Measurements from ENCODE around the gene HDGFL2.

DNA sequence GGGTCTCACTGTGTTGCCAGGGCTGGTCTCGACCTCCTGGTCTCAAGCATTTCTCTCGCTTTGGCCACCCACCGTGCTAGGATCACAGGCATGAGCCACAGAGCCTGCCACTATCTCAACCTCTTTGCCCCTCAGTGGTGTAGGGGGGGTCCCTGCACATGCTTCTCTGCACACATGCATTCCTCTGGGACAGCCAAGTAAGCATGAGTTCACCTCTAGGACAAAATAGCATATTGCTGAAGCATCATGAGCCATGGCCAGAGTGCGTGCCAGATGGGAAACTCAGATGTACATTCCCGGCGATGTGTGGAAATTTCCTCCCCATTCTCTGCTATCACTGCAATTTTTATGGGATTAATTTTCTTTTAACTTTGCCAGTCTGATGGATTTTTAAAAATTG, 46.6 kb upstream of the HDGFL2 start:
- TF ChIP-seq POLR2AphosphoS5 (IDR thresholded peaks at IDR 0.05) (no peak), POLR2A (IDR thresholded peaks at IDR 0.05) (no peak)
- TF ChIP-seq, protein P1, sequence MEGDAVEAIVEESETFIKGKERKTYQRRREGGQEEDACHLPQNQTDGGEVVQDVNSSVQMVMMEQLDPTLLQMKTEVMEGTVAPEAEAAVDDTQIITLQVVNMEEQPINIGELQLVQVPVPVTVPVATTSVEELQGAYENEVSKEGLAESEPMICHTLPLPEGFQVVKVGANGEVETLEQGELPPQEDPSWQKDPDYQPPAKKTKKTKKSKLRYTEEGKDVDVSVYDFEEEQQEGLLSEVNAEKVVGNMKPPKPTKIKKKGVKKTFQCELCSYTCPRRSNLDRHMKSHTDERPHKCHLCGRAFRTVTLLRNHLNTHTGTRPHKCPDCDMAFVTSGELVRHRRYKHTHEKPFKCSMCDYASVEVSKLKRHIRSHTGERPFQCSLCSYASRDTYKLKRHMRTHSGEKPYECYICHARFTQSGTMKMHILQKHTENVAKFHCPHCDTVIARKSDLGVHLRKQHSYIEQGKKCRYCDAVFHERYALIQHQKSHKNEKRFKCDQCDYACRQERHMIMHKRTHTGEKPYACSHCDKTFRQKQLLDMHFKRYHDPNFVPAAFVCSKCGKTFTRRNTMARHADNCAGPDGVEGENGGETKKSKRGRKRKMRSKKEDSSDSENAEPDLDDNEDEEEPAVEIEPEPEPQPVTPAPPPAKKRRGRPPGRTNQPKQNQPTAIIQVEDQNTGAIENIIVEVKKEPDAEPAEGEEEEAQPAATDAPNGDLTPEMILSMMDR (IDR thresholded peaks at IDR 0.05) = no peak

Data from breast epithelium (tissue), 3 donors.